GM19395 (cell line): ENCODE results near the gene DLX1.
"Not testable (repeated sequence)": the region's sequence is repeated elsewhere in the genome, so short reads cannot be mapped to it uniquely, and the experiment has no call there.

ENCODE experiments used
- ATAC-seq: cut with Tn5 transposase; IDR thresholded peaks from one replicate; pipeline ENCODE4 v1.9.1; 2021; ENCODE audit warnings: mild to moderate bottlenecking, moderate library complexity; ENCODE audit not compliant: unreplicated experiment

Gene DLX1

GRCh38 chr2:172085460-172086159 is at the start of gene DLX1:
DLX1 (plus strand) TSS chr2:172085507; CDS start chr2:172085678, 171 bp downstream.
- ATAC-seq = peak; percentile 17

GRCh38 chr2:172038121-172038520 is 47.2 kb upstream of the DLX1 start:
- ATAC-seq = no peak

- ATAC-seq = no peak
Measured at GRCh38 chr2:172038604-172039003, 46.7 kb upstream of the DLX1 start.

- no peak for ATAC-seq
Measured at GRCh38 chr2:172039011-172039704, 46.1 kb upstream of the DLX1 start.

GRCh38 chr2:172040311-172040710 is 45.0 kb upstream of the DLX1 start:
- no peak for ATAC-seq

- ATAC-seq = no peak
Measured at GRCh38 chr2:172046080-172046678, 39.1 kb upstream of the DLX1 start.

GRCh38 chr2:172046866-172047565 is 38.3 kb upstream of the DLX1 start:
- no peak for ATAC-seq

- no peak for ATAC-seq
Measured at GRCh38 chr2:172047566-172048507, 37.5 kb upstream of the DLX1 start.

GRCh38 chr2:172048508-172049503 is 36.5 kb upstream of the DLX1 start:
- ATAC-seq = no peak

GRCh38 chr2:172049567-172050120 is 35.7 kb upstream of the DLX1 start:
- ATAC-seq = no peak

GRCh38 chr2:172050479-172051125 is 34.7 kb upstream of the DLX1 start:
- ATAC-seq = no peak

- ATAC-seq = no peak
Measured at GRCh38 chr2:172052000-172052983, 33.0 kb upstream of the DLX1 start.

- ATAC-seq = no peak
Measured at GRCh38 chr2:172053486-172053885, 31.8 kb upstream of the DLX1 start.

- ATAC-seq = no peak
Measured at GRCh38 chr2:172056293-172056692, 29.0 kb upstream of the DLX1 start.

GRCh38 chr2:172058660-172059059 is 26.6 kb upstream of the DLX1 start:
- no peak for ATAC-seq

- not testable (repeated sequence) for ATAC-seq
Measured at GRCh38 chr2:172060118-172060517, 25.2 kb upstream of the DLX1 start.

GRCh38 chr2:172062402-172063004 is 22.8 kb upstream of the DLX1 start:
- no peak for ATAC-seq
